Liver (tissue), 9 donors: ENCODE data around the gene ACSM6. TPM values are rescaled to one million over a fixed set of nuclear protein-coding genes. Genes with fewer than 3 reads are reported as not detected.

Experiments used
- DNase-seq: peaks from one replicate; pipeline ENCODE4 v3.0.0-alpha.2; 2017; ENCODE audit warnings: low spot score
- H3K27ac ChIP-seq, 2 donors: one replicate each; pipeline ENCODE4 v1.7.0; 2013; ENCODE audit warnings: inconsistent platforms in 2 of 2, low read length in 2 of 2, control low read depth in 1 of 2, low read depth in 1 of 2, mild to moderate bottlenecking in 1 of 2
- H3K27me3 ChIP-seq, 4 donors: one replicate each; pipeline versions ENCODE4 v1.6.1 to v1.7.0; 2013; ENCODE audit warnings: low read length in 3 of 4, inconsistent platforms in 1 of 4, mild to moderate bottlenecking in 1 of 4, moderate library complexity in 1 of 4; ENCODE audit not compliant: control insufficient read depth in 4 of 4, insufficient read depth in 4 of 4
- H3K36me3 ChIP-seq, 4 donors: one replicate each; pipeline versions ENCODE4 v1.6.1 to v1.7.0; 2013; ENCODE audit warnings: low read length in 3 of 4, mild to moderate bottlenecking in 3 of 4, low read depth in 1 of 4, moderate library complexity in 1 of 4; ENCODE audit not compliant: control insufficient read depth in 4 of 4, insufficient read depth in 3 of 4
- H3K4me1 ChIP-seq, 4 donors: one replicate each; pipeline versions ENCODE4 v1.6.1 to v1.7.0; 2013; ENCODE audit warnings: low read length in 3 of 4, mild to moderate bottlenecking in 3 of 4, moderate library complexity in 1 of 4; ENCODE audit not compliant: control insufficient read depth in 4 of 4, insufficient read depth in 4 of 4
- H3K4me3 ChIP-seq, 3 donors: one replicate each; pipeline versions ENCODE4 v1.6.1 to v1.7.0; 2013; ENCODE audit warnings: low read length in 3 of 3, control low read depth in 1 of 3, low read depth in 1 of 3, mild to moderate bottlenecking in 1 of 3
- H3K9ac ChIP-seq, 2 donors: one replicate each; pipeline ENCODE4 v1.7.0; 2013; ENCODE audit warnings: low read length in 2 of 2, mild to moderate bottlenecking in 2 of 2, moderate library complexity in 2 of 2, control low read depth in 1 of 2, low read depth in 1 of 2
- H3K9me3 ChIP-seq, 4 donors: one replicate each; pipeline versions ENCODE4 v1.6.1 to v1.7.0; 2013; ENCODE audit warnings: low read length in 3 of 4; ENCODE audit not compliant: control insufficient read depth in 4 of 4
- EGR1 ChIP-seq, 2 donors: IDR thresholded peaks; 2 replicates each; pipeline ENCODE4 v1.6.1; 2016 to 2018; ENCODE audit warnings: antibody characterized with exemption in 2 of 2, low read depth in 2 of 2
- FOXA1 ChIP-seq: IDR thresholded peaks from 2 replicates; pipeline ENCODE4 v1.6.1; 2016; ENCODE audit warnings: antibody characterized with exemption
- FOXA2 ChIP-seq: IDR thresholded peaks from 2 replicates; pipeline ENCODE4 v1.6.1; 2016; ENCODE audit warnings: antibody characterized with exemption
- GABPA ChIP-seq, 2 donors: IDR thresholded peaks in 1 of 2; conservative IDR thresholded peaks in 1 of 2; 2 replicates each; pipeline ENCODE4 v1.6.1; 2016; ENCODE audit warnings: antibody characterized with exemption in 2 of 2, mild to moderate bottlenecking in 1 of 2, moderate library complexity in 1 of 2
- HNF4A ChIP-seq, 2 donors: conservative IDR thresholded peaks; 2 replicates each; pipeline ENCODE4 v1.6.1; 2016; ENCODE audit warnings: antibody characterized with exemption in 2 of 2, mild to moderate bottlenecking in 2 of 2
- HNF4G ChIP-seq: IDR thresholded peaks from 2 replicates; pipeline ENCODE4 v1.6.1; 2016; ENCODE audit warnings: antibody characterized with exemption
- JUND ChIP-seq, 2 donors: IDR thresholded peaks; 2 replicates each; pipeline ENCODE4 v1.6.1; 2016; ENCODE audit warnings: antibody characterized with exemption in 2 of 2
- NR2F2 ChIP-seq: IDR thresholded peaks from 2 replicates; pipeline ENCODE4 v1.6.1; 2016; ENCODE audit warnings: antibody characterized with exemption
- RAD21 ChIP-seq, 2 donors: IDR thresholded peaks; 2 replicates each; pipeline ENCODE4 v1.6.1; 2016; ENCODE audit warnings: antibody characterized with exemption in 2 of 2, mild to moderate bottlenecking in 2 of 2
- REST ChIP-seq: IDR thresholded peaks from 2 replicates; pipeline ENCODE4 v1.6.1; 2016; ENCODE audit warnings: antibody characterized with exemption, mild to moderate bottlenecking
- RXRA ChIP-seq, 2 donors: IDR thresholded peaks; 2 replicates each; pipeline ENCODE4 v1.6.1; 2017 to 2018; ENCODE audit warnings: antibody characterized with exemption in 2 of 2, mild to moderate bottlenecking in 1 of 2
- SP1 ChIP-seq: IDR thresholded peaks from 2 replicates; pipeline ENCODE4 v1.6.1; 2018; ENCODE audit warnings: antibody characterized with exemption, mild to moderate bottlenecking
- TAF1 ChIP-seq: conservative IDR thresholded peaks from 2 replicates; pipeline ENCODE4 v1.6.1; 2016; ENCODE audit warnings: antibody characterized with exemption, mild to moderate bottlenecking
- YY1 ChIP-seq: IDR thresholded peaks from 2 replicates; pipeline ENCODE4 v1.6.1; 2016; ENCODE audit warnings: antibody characterized with exemption, mild to moderate bottlenecking
- ZBTB33 ChIP-seq: IDR thresholded peaks from 2 replicates; pipeline ENCODE4 v1.6.1; 2016; ENCODE audit warnings: antibody characterized with exemption
- WGBS: extraction: QIAGEN DNeasy Blood & Tissue Kit; methylation state at CpG from one replicate; pipeline ENCODE4 v1.1.7; 2013; 5-methylcytosine and 5-hydroxymethylcytosine counted together
- polyA plus RNA-seq, 2 donors: library from polyadenylated mRNA; stranded (reverse) in 1 of 2; unstranded in 1 of 2; fragments of 200-250 nt in 1 of 2; fragments of >200 nt in 1 of 2; fragmentation: Nextera tagmentation in 1 of 2; extraction: Ambion mirVana in 1 of 2; gene quantifications; one replicate each; pipeline versions ENCODE4 v1.2.1 to v1.2.3, GENCODE V29; 2013 to 2015
- total RNA-seq, 2 donors: library from RNA; depleted of rRNA; stranded (reverse); fragments of >200 nt; gene quantifications; one replicate each; pipeline ENCODE4 v1.2.3, GENCODE V29; 2014
- TF ChIP-seq, protein P1 (sequence below): IDR thresholded peaks from 2 replicates; pipeline ENCODE4 v1.6.1; 2016; ENCODE audit warnings: antibody characterized with exemption
- TF ChIP-seq, protein P2 (sequence below): IDR thresholded peaks from 2 replicates; pipeline ENCODE4 v1.6.1; 2016; ENCODE audit warnings: antibody characterized with exemption
- TF ChIP-seq, protein P3 (sequence below): fragments of 150-350 bp; IDR thresholded peaks from 2 replicates; pipeline ENCODE4 v1.5.1; 2017; ENCODE audit warnings: improper control_type of control experiment, low read depth, low read length; ENCODE audit not compliant: missing input control
- donor health status: healthy.
- donor health status: healthy.
- donor health status: healthy.
- donor health status: healthy.
- donor health status: healthy.

Gene ACSM6
- total and polyA plus RNA-seq, 4 donors = not detected

DNA sequence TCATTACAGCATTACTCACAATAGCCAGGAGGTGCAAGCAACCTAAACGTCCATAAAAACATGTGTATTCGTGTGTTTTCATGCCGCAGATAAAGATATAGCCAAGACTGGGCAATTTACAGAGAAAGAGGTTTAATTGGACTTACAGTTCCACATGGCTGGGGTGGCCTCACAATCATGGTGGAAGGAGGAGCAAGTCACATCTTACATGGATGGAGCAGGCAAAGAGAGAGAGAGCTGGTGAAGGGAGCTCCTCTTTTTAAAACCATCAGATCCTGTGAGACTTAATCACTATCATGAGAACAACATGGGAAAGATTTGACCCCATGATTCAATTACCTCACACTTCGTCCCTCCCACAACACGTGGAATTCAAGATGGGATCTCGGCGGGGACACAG, 63.8 kb downstream of the ACSM6 start:
- 96% methylated on average over 7 of the region's 7 CpGs for WGBS
- no peaks in the 10 kb centered on the region for H3K27me3 ChIP-seq
- H3K4me1 ChIP-seq = peaks cover 0 to 8% (median 4%) of the 10 kb centered on the region in 4 donors
- H3K36me3 ChIP-seq = peaks cover 4 to 22% (median 14%) of the 10 kb centered on the region in 4 donors
- no peak overlapping the region for H3K4me3 ChIP-seq
- DNase-seq = no peak
- H3K9ac ChIP-seq = no peak overlapping the region
- H3K9me3 ChIP-seq = no peaks in the 10 kb centered on the region
- TF ChIP-seq EGR1 (IDR thresholded peaks at IDR 0.05; ENCODE audit: low read depth in 2 of 2) = no peak
- TF ChIP-seq JUND (IDR thresholded peaks at IDR 0.05) = no peak
- no peak for TF ChIP-seq GABPA (IDR thresholded peaks at IDR 0.05 in 1 of 2, conservative IDR thresholded peaks at IDR 0.05 in 1 of 2)
- TF ChIP-seq, protein P1, sequence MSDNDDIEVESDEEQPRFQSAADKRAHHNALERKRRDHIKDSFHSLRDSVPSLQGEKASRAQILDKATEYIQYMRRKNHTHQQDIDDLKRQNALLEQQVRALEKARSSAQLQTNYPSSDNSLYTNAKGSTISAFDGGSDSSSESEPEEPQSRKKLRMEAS = no peak
- TF ChIP-seq FOXA2 = no peak
- TF ChIP-seq FOXA1 = no peak
- TF ChIP-seq ZBTB33 = no peak
- TF ChIP-seq, protein P2, sequence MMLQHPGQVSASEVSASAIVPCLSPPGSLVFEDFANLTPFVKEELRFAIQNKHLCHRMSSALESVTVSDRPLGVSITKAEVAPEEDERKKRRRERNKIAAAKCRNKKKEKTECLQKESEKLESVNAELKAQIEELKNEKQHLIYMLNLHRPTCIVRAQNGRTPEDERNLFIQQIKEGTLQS = no peak
- no peak for TF ChIP-seq SP1
- TF ChIP-seq YY1 = no peak
- no peak for TF ChIP-seq RXRA (IDR thresholded peaks at IDR 0.05)
- TF ChIP-seq TAF1 = no peak
- TF ChIP-seq HNF4G = no peak
- no peak for TF ChIP-seq REST
- TF ChIP-seq NR2F2 = no peak
- no peak for TF ChIP-seq RAD21 (IDR thresholded peaks at IDR 0.05)
- TF ChIP-seq, protein P3, sequence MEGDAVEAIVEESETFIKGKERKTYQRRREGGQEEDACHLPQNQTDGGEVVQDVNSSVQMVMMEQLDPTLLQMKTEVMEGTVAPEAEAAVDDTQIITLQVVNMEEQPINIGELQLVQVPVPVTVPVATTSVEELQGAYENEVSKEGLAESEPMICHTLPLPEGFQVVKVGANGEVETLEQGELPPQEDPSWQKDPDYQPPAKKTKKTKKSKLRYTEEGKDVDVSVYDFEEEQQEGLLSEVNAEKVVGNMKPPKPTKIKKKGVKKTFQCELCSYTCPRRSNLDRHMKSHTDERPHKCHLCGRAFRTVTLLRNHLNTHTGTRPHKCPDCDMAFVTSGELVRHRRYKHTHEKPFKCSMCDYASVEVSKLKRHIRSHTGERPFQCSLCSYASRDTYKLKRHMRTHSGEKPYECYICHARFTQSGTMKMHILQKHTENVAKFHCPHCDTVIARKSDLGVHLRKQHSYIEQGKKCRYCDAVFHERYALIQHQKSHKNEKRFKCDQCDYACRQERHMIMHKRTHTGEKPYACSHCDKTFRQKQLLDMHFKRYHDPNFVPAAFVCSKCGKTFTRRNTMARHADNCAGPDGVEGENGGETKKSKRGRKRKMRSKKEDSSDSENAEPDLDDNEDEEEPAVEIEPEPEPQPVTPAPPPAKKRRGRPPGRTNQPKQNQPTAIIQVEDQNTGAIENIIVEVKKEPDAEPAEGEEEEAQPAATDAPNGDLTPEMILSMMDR = no peak
- TF ChIP-seq HNF4A (conservative IDR thresholded peaks at IDR 0.05) = no peak
- H3K27ac ChIP-seq = no peak overlapping the region
